HG03025 (cell line): Measurements from ENCODE around the gene PRKCB.

ENCODE experiments used
- ATAC-seq: cut with Tn5 transposase; IDR thresholded peaks from one replicate; pipeline ENCODE4 v1.9.1; 2021; ENCODE audit warnings: mild to moderate bottlenecking, moderate library complexity; ENCODE audit not compliant: unreplicated experiment, low FRiP score

PRKCB gene

GRCh38 chr16:23835390-23836077 is at the start of gene PRKCB:
TSS of gene PRKCB (plus strand) at chr16:23835983.
- peak; percentile 63 for ATAC-seq

- no peak for ATAC-seq
Observed at GRCh38 chr16:23786964-23787561, 48.7 kb upstream of the PRKCB start.

- ATAC-seq, result no peak
Observed at GRCh38 chr16:23788685-23789084, 47.1 kb upstream of the PRKCB start.

- ATAC-seq, result no peak
Observed at GRCh38 chr16:23795378-23795777, 40.4 kb upstream of the PRKCB start.

GRCh38 chr16:23796941-23797340 is 38.8 kb upstream of the PRKCB start:
- ATAC-seq, result no peak

GRCh38 chr16:23801378-23801777 is 34.4 kb upstream of the PRKCB start:
- ATAC-seq, result no peak

GRCh38 chr16:23802776-23803175 is 33.0 kb upstream of the PRKCB start:
- no peak for ATAC-seq

- no peak for ATAC-seq
Observed at GRCh38 chr16:23803591-23804123, 32.1 kb upstream of the PRKCB start.

GRCh38 chr16:23807028-23807427 is 28.8 kb upstream of the PRKCB start:
- ATAC-seq, result no peak

GRCh38 chr16:23821467-23821866 is 14.3 kb upstream of the PRKCB start:
- no peak for ATAC-seq

GRCh38 chr16:23821875-23822688 is 13.7 kb upstream of the PRKCB start:
- ATAC-seq, result no peak

GRCh38 chr16:23823475-23824384 is 12.1 kb upstream of the PRKCB start:
- ATAC-seq, result no peak

- ATAC-seq, result no peak
Observed at GRCh38 chr16:23824909-23825308, 10.9 kb upstream of the PRKCB start.

GRCh38 chr16:23826528-23827045 is 9.2 kb upstream of the PRKCB start:
- no peak for ATAC-seq

GRCh38 chr16:23827057-23827456 is 8.7 kb upstream of the PRKCB start:
- no peak for ATAC-seq

- ATAC-seq, result no peak
Observed at GRCh38 chr16:23829454-23829853, 6.3 kb upstream of the PRKCB start.

GRCh38 chr16:23830276-23830675 is 5.5 kb upstream of the PRKCB start:
- no peak for ATAC-seq

- ATAC-seq, result no peak
Observed at GRCh38 chr16:23832882-23833281, 2.9 kb upstream of the PRKCB start.

- no peak for ATAC-seq
Observed at GRCh38 chr16:23833504-23833903, 2.3 kb upstream of the PRKCB start.
